ENCODE data around the gene CCP110.

CCP110 gene

DNA sequence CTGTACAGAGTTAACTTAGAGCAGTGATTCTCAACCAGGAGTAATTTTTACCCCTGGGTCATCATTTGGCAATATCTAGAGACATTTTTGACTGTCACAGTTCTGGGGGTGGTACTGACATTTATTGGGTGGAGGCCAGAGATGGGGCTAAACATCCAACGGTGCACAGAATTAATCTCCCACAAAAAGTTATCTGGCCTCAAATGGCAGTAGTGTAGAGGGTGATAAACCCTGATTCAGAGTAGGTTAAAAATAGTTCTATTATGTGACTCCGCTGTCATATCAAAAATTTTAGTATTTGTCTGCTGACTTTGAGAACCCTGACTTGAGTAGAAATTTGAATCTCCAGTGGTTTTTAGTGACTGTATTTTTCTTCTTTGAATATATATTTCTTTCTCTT, 50.9 kb downstream of the CCP110 start:
- Histone ChIP-seq H3K4me1 (no peaks in the 10 kb centered on the region), H3K4me3 (no peak overlapping the region), H3K27me3 (ENCODE audit: low read depth) (no peaks in the 10 kb centered on the region), H3K9me3 (no peaks in the 10 kb centered on the region), H3K36me3 (replicated peaks) (peaks cover 26% of the 10 kb centered on the region)
- in situ Hi-C loops (cut with MboI; ENCODE audit: low sequenced_read_pairs) = no loop called here
- no peak for DNase-seq (ENCODE audit: low spot score in 2 of 2)

DNA sequence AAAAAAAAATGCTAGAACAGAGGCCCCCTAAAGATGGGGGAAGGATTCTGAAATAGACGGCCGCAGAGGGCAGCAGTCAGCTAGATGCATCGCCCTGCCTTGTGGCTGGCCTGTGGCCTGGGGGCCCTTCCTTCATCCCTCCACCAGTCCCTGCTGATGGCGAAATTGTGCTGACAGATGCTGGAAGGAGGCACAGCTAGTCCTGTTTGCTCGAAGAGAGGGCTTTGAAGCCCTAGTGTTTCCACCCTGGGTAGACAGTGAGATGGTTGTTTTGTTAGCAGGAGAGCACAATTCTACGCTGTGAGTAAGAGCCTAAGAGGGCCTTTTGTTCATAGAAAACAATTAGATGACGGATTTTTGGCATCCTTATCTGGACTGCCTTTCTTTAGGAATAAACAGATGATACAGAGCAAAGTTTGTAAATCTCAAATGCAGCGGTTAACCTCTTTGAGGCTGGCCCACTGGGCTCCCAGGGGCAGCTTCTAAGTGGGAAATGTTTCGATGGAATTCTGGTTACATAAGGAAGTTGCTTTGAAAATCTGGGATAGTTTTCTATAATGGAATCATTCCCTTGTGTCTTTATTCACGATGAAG, 54.7 kb downstream of the CCP110 start:
- in situ Hi-C loops (cut with MboI; ENCODE audit: low sequenced_read_pairs) = no loop called here
- no peak for DNase-seq (ENCODE audit: low spot score in 2 of 2)
- Histone ChIP-seq H3K27me3 (ENCODE audit: low read depth) (no peaks in the 10 kb centered on the region), H3K9me3 (no peaks in the 10 kb centered on the region), H3K4me3 (no peak overlapping the region), H3K4me1 (no peaks in the 10 kb centered on the region), H3K36me3 (replicated peaks) (peaks cover 25% of the 10 kb centered on the region)

DNA sequence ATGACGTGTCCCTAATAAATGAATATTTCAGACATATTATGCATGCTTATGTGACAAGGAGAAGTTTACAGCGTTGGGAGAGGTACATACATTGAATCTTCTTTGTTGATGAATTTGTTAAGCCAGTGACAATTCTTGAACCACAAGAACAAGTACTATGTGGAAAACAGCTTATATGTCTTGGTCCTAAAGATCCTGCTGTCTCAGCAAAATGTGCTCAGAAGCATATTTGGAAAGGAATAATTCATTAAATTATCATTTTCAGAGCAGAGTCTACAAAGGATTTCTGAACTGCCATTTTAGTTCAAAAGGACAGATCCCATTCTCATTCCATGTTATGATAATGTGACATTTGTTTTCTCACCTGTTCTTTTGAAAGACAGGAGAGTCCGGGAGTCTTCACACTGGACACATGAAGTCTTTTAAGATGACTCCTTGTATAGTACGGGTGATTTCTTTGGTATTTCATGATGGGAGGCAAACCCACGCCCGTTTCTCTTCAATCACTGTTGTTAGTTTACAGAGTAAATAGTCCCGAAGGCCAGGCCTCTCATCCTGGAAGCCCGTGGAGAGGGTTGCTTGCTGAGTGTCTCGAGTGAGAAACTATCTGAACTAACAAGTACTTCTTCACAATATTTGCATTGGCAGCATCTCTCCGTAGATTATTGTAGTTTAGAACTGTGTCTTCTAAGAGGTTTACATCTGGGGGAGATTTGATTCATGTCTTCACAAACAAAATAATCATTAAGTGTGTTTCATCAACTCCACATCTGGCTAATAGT, 58.5 kb downstream of the CCP110 start:
- Histone ChIP-seq H3K4me1 (no peaks in the 10 kb centered on the region; the same call in 1 of the 2 replicates), H3K27me3 (ENCODE audit: low read depth) (no peaks in the 10 kb centered on the region), H3K4me3 (no peak overlapping the region), H3K9me3 (no peaks in the 10 kb centered on the region), H3K36me3 (replicated peaks) (peaks cover 14% of the 10 kb centered on the region)
- DNase-seq (ENCODE audit: low spot score in 2 of 2) = no peak
- in situ Hi-C loops (cut with MboI; ENCODE audit: low sequenced_read_pairs) = no loop called here

DNA sequence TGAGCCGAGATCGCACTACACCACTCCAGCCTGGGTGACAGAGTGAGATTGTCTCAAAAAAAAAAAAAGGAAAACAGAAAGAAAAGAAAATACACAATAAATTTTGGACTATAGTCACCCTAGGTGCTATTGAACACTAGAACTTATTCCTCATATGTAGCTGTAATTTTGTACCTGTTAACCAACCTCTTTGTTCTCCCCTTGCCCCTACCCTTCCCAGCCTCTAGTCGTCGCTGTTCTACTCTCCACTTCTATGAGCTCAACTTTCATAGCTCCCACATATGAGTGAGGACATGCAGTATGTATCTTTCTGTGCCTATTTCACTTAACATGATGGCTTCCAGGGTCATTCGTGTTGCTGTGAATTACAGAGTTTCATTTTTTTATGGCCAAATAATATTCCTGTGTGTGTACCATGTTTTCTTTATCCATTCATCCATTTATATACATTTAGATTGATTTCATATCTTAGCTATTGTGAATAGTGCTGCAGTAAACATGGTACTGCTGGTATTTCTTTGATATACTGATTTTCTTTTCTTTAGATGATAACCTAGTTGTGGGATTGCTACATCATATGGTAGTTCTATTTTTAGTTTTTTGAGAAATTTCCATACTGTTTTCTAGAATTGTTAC, 60.0 kb downstream of the CCP110 start:
- Histone ChIP-seq H3K27me3 (ENCODE audit: low read depth) (no peaks in the 10 kb centered on the region), H3K36me3 (replicated peaks) (peaks cover 10% of the 10 kb centered on the region), H3K4me3 (no peak overlapping the region), H3K4me1 (no peaks in the 10 kb centered on the region; the same call in 1 of the 2 replicates), H3K9me3 (no peaks in the 10 kb centered on the region)
- in situ Hi-C loops (cut with MboI; ENCODE audit: low sequenced_read_pairs) = no loop called here
- DNase-seq (ENCODE audit: low spot score in 2 of 2) = peak; percentile 34 to 44

DNA sequence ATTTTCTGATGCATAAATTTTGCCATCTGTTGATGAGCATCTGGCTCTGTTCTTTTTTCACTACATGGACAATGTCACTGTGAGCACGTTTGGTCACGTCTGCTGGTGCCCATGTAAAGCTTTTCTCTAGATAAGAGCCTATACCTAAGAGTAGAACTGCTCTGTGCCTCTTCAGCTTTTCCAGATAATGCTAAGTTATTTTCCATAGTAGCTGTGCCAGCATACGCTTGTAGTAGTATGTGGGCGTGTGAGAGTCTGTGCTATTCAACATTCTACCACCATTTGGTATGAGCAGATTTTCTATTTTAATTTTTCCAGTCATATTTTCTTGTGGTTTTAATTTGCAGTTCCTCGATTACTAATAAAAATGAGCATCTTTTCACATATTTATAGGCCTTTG, 64.9 kb downstream of the CCP110 start:
- Histone ChIP-seq H3K4me1 (no peaks in the 10 kb centered on the region; the same call in 1 of the 2 replicates), H3K36me3 (replicated peaks) (peaks cover 3% of the 10 kb centered on the region; the same call in 1 of the 2 replicates), H3K4me3 (no peak overlapping the region), H3K9me3 (no peaks in the 10 kb centered on the region), H3K27me3 (ENCODE audit: low read depth) (no peaks in the 10 kb centered on the region)
- no peak for DNase-seq (ENCODE audit: low spot score in 2 of 2)
- in situ Hi-C loops (cut with MboI; ENCODE audit: low sequenced_read_pairs) = no loop called here

DNA sequence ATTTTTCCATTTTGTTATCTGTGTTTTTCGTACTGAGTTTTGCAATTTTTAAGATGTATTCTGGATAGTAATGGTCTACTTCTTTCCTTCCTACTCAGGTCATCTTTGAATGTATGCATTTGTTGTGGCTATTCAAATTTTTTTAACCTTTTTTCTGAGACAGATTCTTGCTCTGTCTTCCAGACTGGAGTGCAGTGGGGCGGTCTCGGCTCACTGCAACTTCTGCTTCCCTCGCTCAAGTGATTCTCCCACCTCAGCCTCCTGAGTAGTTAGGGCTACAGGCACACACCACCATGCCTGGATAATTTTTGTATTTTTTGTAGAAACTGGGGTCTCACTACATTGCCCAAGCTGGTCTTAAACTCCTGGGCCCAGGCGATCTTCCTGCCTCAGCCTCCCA, 65.4 kb downstream of the CCP110 start:
- Histone ChIP-seq H3K27me3 (ENCODE audit: low read depth) (no peaks in the 10 kb centered on the region), H3K9me3 (no peaks in the 10 kb centered on the region), H3K4me1 (no peaks in the 10 kb centered on the region; the same call in 1 of the 2 replicates), H3K36me3 (replicated peaks) (peaks cover 3% of the 10 kb centered on the region; the same call in 1 of the 2 replicates), H3K4me3 (no peak overlapping the region)
- no peak for DNase-seq (ENCODE audit: low spot score in 2 of 2)
- in situ Hi-C loops (cut with MboI; ENCODE audit: low sequenced_read_pairs) = no loop called here

DNA sequence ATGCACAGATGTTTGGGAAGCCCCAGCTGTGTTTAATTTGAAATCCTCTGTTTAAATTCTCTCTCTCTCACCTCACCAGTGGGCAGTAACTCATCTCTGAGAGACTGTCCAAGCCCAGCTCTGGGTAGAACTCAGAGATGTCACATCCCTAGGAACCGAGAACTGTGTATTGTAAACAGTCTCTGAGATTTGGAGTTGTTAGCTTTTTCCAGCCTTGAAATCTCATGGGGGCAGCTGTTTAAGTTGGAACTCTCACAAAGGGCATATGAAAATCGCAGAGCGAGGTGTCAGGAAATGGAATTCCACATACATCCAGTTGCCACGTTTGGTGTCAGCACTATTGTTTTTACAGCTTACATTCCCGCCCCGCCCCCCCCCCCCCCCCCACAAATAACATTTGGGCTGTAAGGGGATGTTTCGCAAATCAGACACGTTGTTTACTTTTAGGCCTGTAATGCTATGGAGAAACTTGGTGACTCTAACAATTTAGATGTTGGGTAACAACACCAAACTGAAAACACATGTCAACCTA, 66.1 kb downstream of the CCP110 start:
- Histone ChIP-seq H3K9me3 (no peaks in the 10 kb centered on the region), H3K4me3 (no peak overlapping the region), H3K36me3 (replicated peaks) (peaks cover 3% of the 10 kb centered on the region; the same call in 1 of the 2 replicates), H3K4me1 (peaks cover 2% of the 10 kb centered on the region; the same call in 1 of the 2 replicates), H3K27me3 (ENCODE audit: low read depth) (no peaks in the 10 kb centered on the region)
- DNase-seq (ENCODE audit: low spot score in 2 of 2) = no peak
- in situ Hi-C loops (cut with MboI; ENCODE audit: low sequenced_read_pairs) = no loop called here

DNA sequence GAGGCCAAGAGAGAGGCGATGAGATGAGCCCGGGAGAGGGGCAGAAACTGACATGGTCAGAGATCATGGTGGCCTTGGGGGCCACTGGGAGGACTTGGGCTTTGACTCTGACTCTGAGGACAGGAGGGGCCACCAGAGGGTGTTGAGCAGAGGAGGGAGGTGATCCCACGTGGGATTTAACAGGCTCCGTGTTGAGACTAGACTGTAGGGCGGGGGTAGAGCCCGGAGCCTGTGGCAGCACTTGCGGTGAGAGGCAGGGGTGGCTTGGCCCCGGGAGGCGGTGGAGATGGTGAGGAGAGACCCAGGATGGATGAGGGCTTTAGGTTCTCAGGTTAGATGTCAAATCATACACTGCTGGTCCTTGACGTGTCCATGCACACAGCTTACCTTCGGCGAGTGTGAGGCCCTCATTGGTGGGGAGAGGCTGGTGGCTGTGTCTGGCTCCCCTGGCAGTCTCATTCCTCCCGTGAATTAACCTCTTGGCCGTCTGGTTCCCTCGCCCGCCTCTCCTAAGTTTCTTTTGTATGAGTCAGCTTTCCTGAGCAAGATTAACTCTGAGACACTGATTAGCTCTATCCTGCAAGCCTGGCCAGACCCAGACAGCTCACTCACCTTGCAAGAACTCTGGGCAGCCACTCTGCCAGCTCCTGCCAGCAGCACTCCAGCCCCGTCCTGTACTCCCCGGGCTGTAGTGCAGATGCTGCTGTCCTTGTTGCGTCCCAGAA, 71.5 kb downstream of the CCP110 start:
- Histone ChIP-seq H3K27me3 (ENCODE audit: low read depth) (no peaks in the 10 kb centered on the region), H3K9me3 (no peaks in the 10 kb centered on the region), H3K36me3 (replicated peaks) (peaks cover 3% of the 10 kb centered on the region; the same call in 1 of the 2 replicates), H3K4me1 (0 out of 2 replicates have a peak, but pooled peaks cover 2% of the 10 kb centered on the region), H3K4me3 (no peak overlapping the region)
- DNase-seq (ENCODE audit: low spot score in 2 of 2) = no peak
- in situ Hi-C loops (cut with MboI; ENCODE audit: low sequenced_read_pairs) = no loop called here

DNA sequence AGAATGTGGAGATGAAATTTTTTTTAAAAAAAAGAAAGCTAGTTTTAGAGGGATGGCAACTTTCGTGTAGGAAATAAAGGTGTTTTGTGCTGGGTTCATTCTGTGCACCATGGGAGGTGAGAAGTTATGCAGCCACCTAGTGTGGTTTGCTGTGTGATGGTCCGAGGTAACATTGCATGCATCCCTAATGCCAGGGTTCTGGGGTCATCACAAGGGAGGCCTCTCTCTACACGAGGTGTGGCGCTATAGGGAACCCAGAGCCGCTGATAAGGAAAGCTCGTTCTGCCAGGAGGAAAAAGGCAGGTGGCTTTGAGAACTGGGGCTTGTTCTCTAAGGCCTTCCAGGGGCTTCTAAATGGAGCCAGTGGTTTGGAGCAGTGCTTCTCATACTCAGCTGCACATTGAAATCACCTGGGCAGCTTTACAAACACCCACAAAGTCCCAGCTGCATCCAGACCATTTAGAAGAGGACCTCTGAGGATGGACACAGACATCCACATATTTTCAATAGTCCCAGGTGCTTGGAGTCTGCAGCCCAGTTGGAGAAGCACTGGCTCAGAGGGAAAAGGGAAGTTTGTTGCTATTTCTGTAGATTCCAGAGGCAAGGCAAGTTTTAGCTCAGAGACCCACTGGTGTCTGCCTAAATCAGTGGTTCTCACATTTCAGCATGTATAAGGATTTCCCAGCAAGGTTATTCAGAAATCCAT, 75.2 kb downstream of the CCP110 start:
- Histone ChIP-seq H3K27me3 (ENCODE audit: low read depth) (no peaks in the 10 kb centered on the region), H3K36me3 (replicated peaks) (0 out of 2 replicates have a peak, but pooled peaks cover 2% of the 10 kb centered on the region), H3K9me3 (no peaks in the 10 kb centered on the region), H3K4me1 (0 out of 2 replicates have a peak, but pooled peaks cover 2% of the 10 kb centered on the region), H3K4me3 (no peak overlapping the region)
- in situ Hi-C loops (cut with MboI; ENCODE audit: low sequenced_read_pairs) = no loop called here
- DNase-seq (ENCODE audit: low spot score in 2 of 2) = no peak

DNA sequence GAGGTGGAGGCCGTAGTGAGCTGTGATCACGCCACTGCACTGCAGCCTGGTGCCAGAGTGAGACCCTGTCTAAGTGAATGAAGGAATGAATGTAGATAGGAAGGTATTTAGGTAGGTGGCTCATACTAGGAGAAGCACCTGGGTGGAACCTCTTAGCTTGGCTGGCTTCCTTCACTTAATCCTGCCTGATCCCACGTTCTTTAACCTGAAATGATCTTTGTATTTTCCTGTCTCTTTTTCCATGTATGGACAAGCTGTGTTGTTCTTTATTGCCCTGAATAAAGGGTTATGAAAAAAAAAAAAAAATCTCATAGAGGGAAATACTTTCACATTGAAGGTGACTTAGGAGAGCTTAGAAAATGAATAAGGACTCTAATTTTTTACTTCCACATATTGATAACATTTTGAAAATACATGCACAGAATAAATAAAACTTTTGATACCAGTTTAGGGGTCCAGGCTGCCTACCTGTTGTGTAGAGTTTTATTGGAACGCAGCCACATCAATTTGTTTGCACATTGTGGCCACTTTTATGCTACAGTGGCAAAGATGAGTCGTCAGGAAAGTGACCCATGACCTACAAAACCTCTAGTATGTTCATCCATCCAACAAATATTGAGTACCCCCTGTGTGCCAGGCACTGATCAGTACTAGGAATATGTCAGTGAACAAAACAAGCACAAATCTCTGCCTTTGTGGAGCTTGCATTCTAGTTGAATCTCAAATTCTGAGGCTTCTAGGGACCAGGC, 76.4 kb downstream of the CCP110 start:
- H3K4me3 ChIP-seq = no peak overlapping the region
- no peak for DNase-seq (ENCODE audit: low spot score in 2 of 2)
- no peaks in the 10 kb centered on the region for H3K9me3 ChIP-seq
- no peaks in the 10 kb centered on the region for H3K4me1 ChIP-seq
- 0 out of 2 replicates have a peak, but pooled peaks cover 2% of the 10 kb centered on the region for H3K36me3 ChIP-seq (replicated peaks)
- H3K27me3 ChIP-seq (ENCODE audit: low read depth) = no peaks in the 10 kb centered on the region
- in situ Hi-C loops (cut with MboI; ENCODE audit: low sequenced_read_pairs) = loop anchor here (5.0 to 25.0 kb wide), 2 partner anchors 287 to 787 kb away; no protein-coding TSS in a partner anchor

DNA sequence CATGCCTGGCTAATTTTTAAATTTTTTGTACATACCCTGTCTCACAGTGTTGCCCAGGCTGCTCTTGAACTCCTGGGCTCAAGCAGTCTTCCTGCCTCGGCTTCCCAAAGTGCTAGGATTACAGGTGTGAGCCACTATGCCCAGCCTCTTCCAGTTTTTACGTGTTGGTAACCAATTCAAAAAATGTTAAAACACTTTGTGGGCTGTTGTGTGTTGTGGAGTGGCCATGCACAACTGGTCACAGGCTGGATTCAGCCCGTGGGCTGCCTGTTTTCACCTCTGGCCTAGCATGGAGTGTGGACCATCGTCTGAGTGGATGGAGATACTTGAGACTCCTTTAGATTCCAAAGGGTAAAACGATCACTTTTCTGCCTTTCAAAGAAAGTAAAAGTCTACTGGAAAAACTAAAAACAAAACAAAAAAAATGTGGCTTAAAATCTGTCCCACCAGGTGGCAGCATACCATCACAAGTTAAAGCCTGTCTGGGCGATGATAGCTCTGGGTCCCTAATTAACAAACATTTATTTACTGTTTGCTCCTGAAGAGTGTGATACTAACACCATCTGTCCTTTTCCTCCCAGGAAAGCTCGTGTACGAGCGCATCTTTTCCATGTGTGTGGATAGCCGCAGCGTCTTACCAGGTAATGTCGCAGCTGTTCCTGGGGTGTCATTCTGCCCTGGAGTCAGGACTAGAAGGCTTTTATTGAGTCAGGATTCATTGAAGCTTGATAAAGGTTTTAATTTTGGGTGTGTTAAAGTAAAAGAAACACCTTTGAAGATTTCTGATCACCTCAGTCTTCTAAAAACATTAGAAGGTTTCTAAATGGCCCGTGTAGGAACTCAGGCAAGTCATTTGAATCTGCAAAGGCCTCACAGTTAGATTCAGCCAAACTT, 77.6 kb downstream of the CCP110 start:
- H3K9me3 ChIP-seq = no peaks in the 10 kb centered on the region
- DNase-seq (ENCODE audit: low spot score in 2 of 2) = peak; percentile 20 to 58
- H3K4me1 ChIP-seq = no peaks in the 10 kb centered on the region
- in situ Hi-C loops (cut with MboI; ENCODE audit: low sequenced_read_pairs) = loop anchor here (5.0 to 25.0 kb wide), 2 partner anchors 286 to 786 kb away; no protein-coding TSS in a partner anchor
- 0 out of 2 replicates have a peak, but pooled peaks cover 2% of the 10 kb centered on the region for H3K36me3 ChIP-seq (replicated peaks)
- H3K27me3 ChIP-seq (ENCODE audit: low read depth) = no peaks in the 10 kb centered on the region
- H3K4me3 ChIP-seq = no peak overlapping the region
